HEK293 (cell line): ENCODE results near the gene GRM4.
"Not testable (repeated sequence)": the region's sequence is repeated elsewhere in the genome, so short reads cannot be mapped to it uniquely, and the experiment has no call there.

Source experiments
- AEBP2 ChIP-seq: fragments of 450-650 bp; formaldehyde crosslinking; IDR thresholded peaks from 2 replicates; pipeline ENCODE4 v1.5.1; 2016; ENCODE audit warnings: missing biosample characterization, missing genetic modification characterization, borderline replicate concordance
- PBX3 ChIP-seq: sonication (generic); formaldehyde crosslinking; IDR thresholded peaks from 2 replicates; pipeline ENCODE4 v1.8.1; 2022; ENCODE audit warnings: mild to moderate bottlenecking, moderate library complexity, missing genetic modification reagents
- ZNF302 ChIP-seq: fragments of 450-650 bp; formaldehyde crosslinking; IDR thresholded peaks from 2 replicates; pipeline ENCODE4 v1.5.1; 2016; ENCODE audit warnings: missing biosample characterization, missing genetic modification characterization, low read depth
- TF ChIP-seq, protein P1 (sequence below): fragments of 450-650 bp; formaldehyde crosslinking; IDR thresholded peaks from 2 replicates; pipeline ENCODE4 v1.5.1; 2016; ENCODE audit warnings: missing biosample characterization, missing genetic modification characterization

DNA sequence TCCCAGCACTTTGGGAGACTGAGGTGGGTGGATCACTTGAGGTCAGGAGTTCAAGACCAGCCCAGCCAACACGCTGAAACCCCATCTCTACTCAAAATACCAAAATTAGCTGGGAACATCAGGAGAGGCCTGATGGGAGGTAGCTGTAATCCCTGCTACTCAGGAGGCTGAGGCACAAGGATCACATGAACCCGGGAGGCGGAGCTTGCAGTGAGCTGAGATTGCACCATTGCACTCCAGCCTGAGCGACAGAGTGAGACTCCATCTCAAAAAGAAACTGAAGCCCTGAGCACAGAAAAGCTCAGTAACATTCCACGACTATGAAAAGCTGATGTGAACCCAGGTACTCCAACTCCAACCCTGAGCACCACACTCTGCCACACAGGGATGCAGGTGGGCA is 103.9 kb downstream of the GRM4 start:
- TF ChIP-seq, protein P1, sequence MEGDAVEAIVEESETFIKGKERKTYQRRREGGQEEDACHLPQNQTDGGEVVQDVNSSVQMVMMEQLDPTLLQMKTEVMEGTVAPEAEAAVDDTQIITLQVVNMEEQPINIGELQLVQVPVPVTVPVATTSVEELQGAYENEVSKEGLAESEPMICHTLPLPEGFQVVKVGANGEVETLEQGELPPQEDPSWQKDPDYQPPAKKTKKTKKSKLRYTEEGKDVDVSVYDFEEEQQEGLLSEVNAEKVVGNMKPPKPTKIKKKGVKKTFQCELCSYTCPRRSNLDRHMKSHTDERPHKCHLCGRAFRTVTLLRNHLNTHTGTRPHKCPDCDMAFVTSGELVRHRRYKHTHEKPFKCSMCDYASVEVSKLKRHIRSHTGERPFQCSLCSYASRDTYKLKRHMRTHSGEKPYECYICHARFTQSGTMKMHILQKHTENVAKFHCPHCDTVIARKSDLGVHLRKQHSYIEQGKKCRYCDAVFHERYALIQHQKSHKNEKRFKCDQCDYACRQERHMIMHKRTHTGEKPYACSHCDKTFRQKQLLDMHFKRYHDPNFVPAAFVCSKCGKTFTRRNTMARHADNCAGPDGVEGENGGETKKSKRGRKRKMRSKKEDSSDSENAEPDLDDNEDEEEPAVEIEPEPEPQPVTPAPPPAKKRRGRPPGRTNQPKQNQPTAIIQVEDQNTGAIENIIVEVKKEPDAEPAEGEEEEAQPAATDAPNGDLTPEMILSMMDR (tag by site-specific recombination) = not testable (repeated sequence)
- not testable (repeated sequence) for TF ChIP-seq PBX3; AEBP2 (tag by site-specific recombination); ZNF302 (tag by site-specific recombination)
